GM19468 (cell line): ENCODE results near the gene DNAJA4.
A peak's percentile ranks its signal among the peaks of the same experiment; 100 is the strongest.

Experiments
- ATAC-seq: cut with Tn5 transposase; IDR thresholded peaks from one replicate; pipeline ENCODE4 v1.9.1; 2021; ENCODE audit warnings: mild to moderate bottlenecking, moderate library complexity, moderate number of reproducible peaks; ENCODE audit not compliant: unreplicated experiment; ENCODE audit errors: extremely low read depth

DNAJA4 gene

DNA sequence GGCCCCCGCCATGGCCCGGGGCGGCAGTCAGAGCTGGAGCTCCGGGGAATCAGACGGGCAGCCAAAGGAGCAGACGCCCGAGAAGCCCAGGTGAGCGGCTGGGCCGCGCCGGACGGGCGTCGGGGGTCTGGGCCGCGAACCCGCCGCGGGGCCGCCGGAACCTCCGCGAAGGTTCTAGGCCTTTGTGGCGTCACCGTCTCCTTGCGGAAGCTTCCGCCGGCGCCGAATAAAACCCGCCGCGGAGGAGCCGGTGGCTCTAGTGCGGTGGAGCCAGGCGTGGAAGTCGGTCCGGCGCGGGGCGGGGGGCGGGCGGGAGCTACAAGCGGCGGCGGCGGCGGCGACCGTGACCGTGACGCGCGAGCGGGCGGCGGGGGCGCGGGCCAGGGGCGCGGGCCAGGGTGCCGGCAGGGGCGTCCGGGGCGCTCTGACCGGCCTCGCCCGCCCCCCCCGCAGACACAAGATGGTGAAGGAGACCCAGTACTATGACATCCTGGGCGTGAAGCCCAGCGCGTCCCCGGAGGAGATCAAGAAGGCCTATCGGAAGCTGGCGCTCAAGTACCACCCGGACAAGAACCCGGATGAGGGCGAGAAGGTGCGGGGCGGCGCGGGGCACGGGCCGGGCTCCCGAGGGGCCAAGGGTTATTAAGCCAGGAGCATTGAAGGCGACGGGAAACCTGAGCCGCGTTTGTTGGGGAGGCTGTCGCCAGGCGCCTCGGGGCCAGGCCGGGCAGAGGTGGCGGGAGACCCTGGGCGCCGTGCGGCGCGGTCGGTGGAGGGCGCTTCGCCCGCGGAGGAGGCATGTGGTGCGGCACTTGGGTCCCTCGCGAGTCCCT is at the start of gene DNAJA4:
Gene DNAJA4 (plus strand): TSS at position 259 of the 833 bp plus-strand sequence. CDS start 202 bp downstream, at position 461.
- ATAC-seq: no peak

GRCh38 chr15:78216276-78217104 is 47.9 kb upstream of the DNAJA4 start:
- no peak for ATAC-seq

DNA sequence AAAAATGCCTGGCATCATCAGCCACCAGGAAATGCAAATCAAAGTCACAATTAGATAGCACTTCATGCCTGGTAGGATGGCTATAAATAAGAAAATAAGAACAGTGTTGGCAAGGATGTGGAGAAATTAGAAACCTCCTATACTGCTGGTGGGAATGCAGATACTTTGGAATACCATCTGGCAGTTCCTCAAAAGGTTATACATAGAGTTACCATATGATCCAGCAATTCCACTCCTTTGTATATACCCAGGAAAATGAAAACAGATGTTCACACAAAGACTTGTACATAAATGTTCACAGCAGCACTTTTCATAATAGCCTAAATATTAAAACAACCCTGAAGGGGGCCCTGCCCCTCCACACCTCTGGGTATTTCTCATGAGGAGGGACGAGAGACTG is 43.6 kb upstream of the DNAJA4 start:
- no peak for ATAC-seq

- no peak for ATAC-seq
Measured at GRCh38 chr15:78222745-78223395, 41.5 kb upstream of the DNAJA4 start.

DNA sequence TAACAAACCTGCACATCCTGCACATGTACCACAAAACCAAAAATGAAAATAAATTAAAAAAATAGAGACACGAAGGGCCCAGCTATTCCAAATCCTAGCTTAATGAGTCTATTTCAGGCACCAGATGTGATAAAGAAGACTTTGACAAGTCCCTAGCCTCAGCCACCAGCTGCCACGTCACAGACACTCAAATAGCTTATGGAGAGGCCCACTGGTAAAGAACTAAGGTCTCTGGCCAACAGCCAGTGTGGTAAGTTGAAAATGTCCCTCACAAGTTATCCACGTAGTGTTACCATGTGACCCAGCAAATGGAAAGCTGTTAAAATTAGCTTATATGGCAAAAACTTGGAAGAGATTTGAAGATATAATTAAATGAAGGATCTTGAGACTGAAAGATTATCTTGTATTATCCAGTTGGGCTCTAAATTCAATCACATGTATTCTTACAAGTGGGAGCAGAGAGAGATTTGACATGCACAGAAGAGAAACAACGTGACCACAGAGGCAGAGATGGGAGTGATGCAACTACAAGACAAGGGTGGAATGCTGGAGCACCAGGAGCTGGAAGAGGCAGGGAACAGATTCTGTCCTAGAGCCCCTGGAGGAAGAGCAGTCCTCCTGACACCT is 40.9 kb upstream of the DNAJA4 start:
- no peak for ATAC-seq

GRCh38 chr15:78224023-78224411 is 40.3 kb upstream of the DNAJA4 start:
- no peak for ATAC-seq

DNA sequence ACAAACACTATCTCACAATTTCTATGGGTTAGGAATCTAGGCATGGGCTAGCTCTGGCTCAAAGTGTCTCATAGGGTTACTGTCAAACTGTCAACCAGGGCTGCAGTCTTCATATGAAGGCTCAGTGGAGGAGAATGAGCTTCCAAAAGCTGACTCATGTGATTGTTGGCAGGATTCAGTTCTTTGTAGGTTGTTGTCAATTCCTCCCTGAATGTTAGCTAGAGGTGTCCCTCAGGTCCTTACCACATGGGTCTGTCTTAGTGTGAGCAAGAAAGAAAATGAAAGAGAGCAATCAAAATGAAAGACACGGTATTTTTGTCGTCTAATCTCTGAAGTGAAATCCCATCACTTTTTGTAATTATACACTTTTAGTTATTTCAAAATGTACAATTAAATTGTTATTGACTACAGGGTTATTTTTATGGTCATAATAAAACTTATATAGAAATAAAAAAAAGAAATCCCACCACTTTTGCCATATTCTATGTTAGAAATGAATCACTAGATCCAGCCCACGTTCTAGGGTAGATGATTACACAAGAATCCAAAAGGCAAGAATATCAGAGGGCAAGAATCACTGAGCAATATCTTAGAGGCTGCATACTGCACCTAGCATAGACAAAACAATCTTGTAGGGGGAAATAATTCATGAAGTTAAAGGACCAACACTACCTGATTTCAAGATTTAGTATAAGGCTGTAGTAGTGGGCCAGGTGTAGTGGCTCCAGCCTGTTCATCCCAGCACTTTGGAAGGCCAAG is 38.4 kb upstream of the DNAJA4 start:
- no peak for ATAC-seq

DNA sequence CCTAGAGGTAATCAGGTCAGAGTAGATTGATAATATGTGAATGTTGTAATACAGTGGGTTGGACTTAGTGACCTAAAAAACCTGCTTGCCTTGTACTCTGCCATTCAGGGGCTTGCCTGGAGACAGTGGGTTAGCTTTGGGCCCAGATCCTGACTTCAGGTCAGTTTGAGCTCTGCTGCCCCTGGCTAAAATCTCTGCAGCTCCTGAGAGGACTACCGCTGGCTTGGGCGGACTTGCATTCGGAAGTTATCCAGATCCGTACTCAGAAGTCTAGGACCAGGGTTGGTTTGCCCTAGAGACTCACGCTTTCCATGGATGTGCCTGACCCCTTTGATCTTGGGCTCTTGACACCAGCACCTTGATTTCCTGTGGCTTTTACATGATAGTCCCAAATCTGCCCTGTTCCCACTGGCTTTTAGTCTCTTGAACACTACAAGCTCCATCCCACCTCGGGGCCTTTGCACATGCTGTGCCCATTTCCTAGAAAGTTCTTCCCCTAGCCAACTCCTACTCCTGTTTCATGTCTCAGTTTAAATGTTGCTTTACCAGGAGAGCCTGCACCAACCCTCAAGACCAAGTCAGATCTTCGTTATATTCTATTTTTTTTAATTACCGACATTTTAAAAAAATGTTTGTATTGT is 35.9 kb upstream of the DNAJA4 start:
- ATAC-seq: no peak

- ATAC-seq: no peak
Measured at GRCh38 chr15:78229431-78230406, 34.6 kb upstream of the DNAJA4 start.

GRCh38 chr15:78232951-78233350 is 31.4 kb upstream of the DNAJA4 start:
- ATAC-seq: no peak

DNA sequence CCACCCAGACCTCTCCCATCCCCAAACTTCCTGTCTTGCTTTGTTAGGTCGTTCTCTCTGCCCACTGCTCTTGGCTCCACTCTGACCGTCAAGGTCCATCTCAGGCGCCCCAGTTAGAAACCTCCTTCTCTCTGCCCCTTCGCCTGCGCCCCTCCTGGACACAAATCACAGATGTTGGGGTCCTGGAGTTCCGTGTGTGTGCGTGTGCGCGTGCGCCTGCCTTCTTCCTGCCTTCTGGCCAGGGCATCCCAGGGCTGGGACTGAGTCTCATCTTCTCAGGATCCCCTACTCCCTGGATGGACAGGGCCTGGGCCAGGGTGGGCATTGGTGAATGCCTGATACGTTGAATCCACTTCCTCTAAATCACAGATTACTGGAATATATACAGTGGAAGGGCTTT is 30.9 kb upstream of the DNAJA4 start:
- no peak for ATAC-seq

DNA sequence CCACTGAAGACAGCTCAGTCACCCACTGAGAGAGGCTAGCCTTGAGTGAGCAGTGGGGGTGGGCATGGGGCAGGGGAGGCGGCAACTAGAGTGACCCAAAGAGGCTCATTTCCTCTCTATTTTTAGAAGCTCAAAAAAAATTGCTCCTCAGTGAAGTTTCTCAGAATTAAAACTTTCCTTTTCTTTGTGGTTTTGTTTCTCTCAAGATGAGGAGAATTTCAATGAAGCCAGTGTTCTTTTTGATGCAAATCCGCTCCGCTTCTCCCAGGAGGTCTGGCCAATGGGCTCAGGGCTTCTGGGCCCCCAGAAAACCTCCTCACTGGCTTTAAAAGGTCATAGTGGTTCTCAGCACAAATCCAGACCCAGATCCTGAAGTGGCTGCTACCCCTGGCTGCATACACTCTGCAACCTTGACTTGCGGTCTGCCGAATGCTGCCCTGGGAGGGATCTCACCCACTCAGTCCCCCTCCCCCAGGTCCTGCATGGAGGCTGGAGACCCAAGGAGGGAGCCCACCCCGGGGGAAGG is 29.8 kb upstream of the DNAJA4 start, which contains the start of gene ACSBG1:
Gene ACSBG1 (minus strand): TSS at position 51 of the 526 bp plus-strand sequence. CDS start 64 bp downstream, outside the sequence.
- no peak for ATAC-seq

- no peak for ATAC-seq
Measured at GRCh38 chr15:78236491-78236890, 27.9 kb upstream of the DNAJA4 start.

DNA sequence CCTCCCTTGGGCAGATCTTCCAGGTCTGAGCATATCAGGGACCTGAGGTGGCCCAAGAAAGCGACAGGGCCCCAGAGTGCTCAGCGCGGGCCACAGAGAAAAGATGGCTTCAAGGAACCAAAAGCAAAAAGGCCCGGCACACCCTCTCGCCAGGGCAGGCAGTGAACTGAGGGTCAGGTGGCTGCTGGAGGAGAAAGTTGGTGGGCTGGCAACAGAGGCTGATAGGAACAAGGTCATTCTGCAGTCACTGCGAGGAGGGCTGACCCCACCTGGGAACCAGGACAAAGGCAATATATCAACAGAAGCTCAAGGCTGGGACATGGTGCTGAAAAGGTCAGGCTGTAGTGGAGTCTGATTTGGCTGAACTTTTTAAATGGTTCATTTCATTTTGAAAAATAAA is 27.2 kb upstream of the DNAJA4 start:
- no peak for ATAC-seq

GRCh38 chr15:78239811-78240210 is 24.6 kb upstream of the DNAJA4 start:
- no peak for ATAC-seq

GRCh38 chr15:78241017-78241416 is 23.3 kb upstream of the DNAJA4 start:
- peak; percentile 35 for ATAC-seq

DNA sequence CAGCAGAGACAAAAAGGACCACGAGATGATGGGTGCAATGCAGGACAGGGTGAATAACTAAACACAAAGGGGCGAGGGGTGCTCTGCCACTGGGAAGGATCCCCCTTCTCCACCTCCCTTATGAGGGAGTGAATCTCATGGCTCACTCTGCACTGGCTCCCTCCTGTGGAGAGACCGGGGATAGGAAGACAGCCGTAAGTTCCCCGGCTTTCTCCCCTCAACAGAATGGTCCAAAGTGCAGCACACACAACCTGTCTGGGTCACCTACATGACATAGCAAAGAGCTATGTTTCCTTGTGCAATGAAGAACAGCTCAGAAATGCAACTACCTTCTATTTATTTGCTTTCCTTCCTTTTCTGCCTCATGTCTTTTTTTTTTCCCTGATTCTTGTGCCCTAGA is 22.2 kb upstream of the DNAJA4 start:
- no peak for ATAC-seq

DNA sequence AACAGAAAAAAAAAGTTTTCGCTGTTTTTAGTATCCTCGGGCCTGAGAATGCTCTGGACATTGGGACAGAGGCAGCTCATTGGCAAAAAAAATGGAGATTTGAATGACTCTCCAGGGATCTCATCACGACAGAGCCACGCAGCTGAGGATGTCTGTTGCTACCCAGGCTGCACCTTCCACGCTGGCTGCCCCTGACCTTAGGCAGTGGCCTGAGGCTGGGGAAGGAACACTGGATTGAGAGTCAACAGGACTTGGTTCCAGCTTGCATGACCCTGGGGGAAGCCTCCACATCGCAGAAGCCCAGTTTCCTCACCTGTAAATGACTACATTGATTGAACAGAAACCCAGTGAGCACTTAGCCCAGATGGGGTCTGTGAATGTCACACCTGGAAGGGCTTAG is 21.3 kb upstream of the DNAJA4 start:
- ATAC-seq: no peak
